ENCODE data around the gene CSE1L. TPM values are rescaled to one million over a fixed set of nuclear protein-coding genes. Genes with fewer than 3 reads are reported as not detected.
"Not testable (repeated sequence)": the region's sequence is repeated elsewhere in the genome, so short reads cannot be mapped to it uniquely, and the experiment has no call there.

CSE1L gene, protein sequence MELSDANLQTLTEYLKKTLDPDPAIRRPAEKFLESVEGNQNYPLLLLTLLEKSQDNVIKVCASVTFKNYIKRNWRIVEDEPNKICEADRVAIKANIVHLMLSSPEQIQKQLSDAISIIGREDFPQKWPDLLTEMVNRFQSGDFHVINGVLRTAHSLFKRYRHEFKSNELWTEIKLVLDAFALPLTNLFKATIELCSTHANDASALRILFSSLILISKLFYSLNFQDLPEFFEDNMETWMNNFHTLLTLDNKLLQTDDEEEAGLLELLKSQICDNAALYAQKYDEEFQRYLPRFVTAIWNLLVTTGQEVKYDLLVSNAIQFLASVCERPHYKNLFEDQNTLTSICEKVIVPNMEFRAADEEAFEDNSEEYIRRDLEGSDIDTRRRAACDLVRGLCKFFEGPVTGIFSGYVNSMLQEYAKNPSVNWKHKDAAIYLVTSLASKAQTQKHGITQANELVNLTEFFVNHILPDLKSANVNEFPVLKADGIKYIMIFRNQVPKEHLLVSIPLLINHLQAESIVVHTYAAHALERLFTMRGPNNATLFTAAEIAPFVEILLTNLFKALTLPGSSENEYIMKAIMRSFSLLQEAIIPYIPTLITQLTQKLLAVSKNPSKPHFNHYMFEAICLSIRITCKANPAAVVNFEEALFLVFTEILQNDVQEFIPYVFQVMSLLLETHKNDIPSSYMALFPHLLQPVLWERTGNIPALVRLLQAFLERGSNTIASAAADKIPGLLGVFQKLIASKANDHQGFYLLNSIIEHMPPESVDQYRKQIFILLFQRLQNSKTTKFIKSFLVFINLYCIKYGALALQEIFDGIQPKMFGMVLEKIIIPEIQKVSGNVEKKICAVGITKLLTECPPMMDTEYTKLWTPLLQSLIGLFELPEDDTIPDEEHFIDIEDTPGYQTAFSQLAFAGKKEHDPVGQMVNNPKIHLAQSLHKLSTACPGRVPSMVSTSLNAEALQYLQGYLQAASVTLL
- total RNA-seq: 18.6 TPM

DNA sequence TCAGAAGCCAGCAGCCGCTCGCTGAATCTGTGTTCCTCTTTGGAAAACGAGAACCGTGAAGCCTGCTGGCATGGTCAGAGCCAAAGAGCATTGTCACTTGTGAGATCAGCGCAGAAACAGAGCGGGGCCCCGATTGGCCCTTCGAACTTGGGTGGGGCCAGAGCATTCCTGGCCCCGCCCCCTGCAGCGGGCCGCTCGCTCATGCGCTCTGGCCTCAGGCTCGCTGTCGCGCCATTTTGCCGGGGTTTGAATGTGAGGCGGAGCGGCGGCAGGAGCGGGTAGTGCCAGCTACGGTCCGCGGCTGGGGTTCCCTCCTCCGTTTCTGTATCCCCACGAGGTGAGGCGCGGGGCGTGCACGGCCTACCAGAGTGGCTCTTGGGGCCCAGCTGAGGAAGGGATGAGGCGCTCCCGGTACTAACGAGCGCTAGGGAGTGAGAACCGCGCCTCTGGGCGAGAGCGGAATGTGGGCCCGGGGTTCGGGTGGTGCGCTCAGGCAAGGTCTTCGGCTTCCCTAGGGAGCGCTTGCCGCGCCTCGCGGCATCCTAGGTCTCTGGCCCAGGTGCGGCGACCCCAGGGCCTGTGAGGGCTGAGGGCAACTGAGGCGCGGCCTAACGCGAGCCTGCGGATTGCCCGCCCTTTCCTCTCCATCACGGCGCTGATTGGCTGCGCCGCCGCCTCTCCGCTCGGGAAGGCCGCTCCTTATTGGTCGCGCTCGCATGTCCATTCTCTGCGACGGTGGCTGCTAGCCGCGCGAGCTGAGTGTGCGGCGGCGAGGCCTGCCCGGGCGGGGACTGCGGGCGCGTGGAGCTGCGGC lies at the start of gene CSE1L:
Gene CSE1L, plus strand, starts transcription at position 226 of the 814 bp plus-strand sequence. CDS start 12,152 bp downstream, outside the sequence.
- peak; percentile 91 to 98 (median 96) for DNase-seq (ENCODE audit: low read depth in 2 of 3, low spot score in 2 of 3)

DNA sequence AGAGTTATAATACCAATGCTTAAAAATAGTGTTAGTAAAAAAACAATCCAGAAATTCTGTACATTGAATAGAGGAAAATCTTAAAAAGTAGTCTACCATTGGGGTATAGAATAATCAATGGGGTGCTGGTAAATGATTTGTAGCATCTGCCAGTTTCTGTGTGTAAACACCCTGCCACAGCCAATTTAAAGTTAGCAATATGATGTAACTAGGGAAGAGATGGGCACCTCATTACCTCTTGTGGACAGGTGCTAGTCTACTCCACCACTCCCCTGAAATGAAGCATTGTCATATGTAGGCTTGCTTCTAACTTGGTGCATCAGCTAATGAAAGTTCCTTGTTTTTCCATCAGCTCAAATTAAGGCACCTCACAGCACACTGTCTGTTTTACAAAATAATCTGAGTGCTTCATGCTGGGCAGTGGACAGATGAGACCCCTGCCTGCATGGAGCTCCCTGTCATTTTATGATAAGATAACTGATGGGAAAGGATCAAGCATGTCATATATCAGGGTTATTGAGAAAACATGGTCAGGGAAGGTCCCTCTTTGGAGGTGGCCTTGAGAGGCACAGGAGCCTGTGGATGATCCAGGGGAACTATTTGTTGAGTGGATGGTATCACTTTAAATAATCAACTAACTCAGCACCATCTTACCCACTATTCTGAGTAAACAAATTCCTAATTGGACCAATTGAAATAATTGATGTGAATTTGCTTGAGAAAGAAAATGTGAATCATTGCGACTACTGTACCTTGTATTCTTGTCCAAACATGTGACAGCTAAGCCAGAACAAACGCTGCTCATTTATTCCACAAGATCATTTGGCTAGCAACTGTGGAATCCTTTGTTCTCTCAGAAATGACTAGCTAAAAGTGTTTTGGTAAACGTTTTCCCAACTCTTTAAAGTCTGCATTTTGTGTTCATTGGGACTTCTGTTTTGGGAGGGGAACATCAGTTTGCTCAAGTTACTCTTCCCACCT lies 45.9 kb upstream of the CSE1L start:
- no peak for DNase-seq (ENCODE audit: low read depth in 2 of 3, low spot score in 2 of 3)

DNA sequence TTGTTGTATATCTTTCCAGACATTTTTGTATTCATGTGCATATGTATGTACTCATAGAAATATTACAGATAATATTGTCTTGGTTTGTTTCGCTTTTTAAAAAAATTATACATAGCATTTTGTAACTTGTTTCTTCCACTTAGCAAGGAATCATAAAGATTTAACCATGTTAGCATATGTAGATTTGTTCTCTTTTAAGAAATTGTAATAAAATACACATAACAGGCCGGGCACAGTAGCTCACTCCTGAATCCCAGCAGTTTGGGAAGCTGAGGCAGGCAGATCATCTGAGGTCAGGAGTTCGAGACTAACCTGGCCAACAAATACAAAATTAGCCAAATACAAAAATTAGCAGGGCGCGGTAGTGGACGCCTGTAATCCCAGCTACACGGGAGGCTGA lies 44.4 kb upstream of the CSE1L start:
- DNase-seq (ENCODE audit: low read depth in 2 of 3, low spot score in 2 of 3): no peak

DNA sequence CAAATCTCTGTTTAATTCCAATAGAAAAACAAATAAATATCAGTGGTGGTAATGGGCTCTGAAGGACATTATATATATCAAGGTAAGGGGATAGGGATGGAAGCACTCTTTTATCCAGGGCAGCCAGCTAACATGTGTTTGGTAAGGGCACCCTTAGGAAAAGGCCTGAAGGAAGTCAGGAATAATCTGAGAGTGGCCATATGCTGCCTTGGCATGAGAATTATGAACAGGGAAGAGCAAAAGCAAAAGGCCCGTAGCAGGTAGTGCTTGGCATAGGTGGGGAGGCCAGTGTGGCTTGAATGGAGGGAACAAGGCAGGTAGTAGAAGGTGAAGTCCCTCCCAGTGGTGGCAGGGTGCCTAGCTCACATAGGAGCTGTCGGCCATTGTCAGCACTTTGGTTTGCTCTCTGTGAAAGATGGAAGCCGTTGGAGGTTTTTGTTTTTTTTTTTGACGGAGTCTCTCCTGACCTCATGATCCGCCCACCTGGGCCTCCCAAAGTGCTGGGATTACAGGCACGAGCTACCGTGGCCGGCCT lies 39.6 kb upstream of the CSE1L start:
- DNase-seq (ENCODE audit: low read depth in 2 of 3, low spot score in 2 of 3): no peak

DNA sequence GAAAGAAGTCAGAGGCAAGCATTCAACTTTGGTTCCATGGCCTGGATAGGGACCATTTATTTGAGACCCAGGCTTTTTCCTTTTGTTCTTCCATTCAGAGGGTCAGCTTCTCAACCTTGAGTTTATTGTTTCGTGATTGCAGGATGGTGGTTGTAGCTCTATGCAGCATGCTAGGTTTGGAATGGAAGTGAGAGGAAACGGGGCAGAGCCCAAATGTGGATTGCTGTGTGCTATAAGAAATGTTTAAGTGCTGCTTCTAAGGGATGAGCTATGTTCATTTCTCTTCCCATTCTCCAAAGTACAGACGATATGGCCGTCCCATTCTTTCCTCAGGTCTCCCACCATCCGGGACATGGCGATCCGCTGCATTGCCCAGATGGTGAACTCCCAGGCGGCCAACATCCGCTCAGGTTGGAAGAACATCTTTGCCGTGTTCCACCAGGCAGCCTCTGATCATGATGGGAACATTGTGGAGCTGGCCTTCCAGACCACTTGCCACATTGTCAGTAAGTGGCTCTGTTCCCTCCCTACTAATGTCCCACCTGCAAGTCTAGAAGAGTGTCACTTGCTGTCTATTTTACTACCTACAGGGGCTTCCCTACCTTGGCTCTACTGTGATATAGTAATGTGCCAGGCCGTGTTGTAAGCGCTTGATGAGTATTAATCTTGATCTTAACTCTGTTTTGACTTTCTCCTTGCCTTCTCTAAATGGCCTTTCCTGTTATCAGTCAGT lies 36.0 kb upstream of the CSE1L start:
- no peak for DNase-seq (ENCODE audit: low read depth in 2 of 3, low spot score in 2 of 3)

DNA sequence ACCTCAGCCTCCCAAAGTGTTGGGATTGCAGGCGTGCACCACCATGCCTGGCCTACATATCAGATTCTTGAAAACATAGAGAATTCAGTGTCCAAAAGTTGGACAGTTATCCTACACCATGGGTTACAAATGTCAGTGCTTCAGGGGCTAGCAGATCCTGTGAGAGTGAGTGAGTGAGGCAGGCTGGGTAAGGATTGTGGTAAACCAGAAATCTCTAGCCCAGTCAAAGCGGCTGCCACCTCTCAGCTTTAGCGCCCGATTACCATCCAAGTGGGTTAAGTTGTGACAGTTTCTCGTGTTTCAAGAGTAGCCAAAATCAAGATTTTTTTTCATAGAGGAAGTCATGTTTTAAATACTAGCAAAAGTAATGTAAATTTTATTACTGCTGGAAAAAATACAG lies 21.9 kb upstream of the CSE1L start:
- DNase-seq (ENCODE audit: low read depth in 2 of 3, low spot score in 2 of 3): no peak

DNA sequence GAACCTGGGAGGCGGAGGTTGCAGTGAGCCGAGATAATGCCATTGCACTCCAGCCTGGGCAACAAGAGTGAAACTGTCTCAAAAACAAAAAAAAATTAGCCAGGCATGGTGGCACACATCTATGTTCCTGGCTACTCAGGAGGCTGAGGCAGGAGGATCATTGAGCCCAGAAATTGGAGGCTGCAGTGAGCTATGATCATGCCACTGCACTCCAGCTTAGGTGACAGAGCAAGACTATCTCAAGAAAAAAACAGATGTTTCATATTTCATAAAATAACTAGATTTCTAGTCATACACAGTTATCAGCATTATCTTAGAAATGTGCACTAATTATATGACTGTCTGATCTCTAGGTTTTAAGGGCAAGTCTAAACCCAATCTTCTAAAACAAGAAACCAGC lies 17.9 kb upstream of the CSE1L start:
- not testable (repeated sequence) for DNase-seq (ENCODE audit: low read depth in 2 of 3, low spot score in 2 of 3)

DNA sequence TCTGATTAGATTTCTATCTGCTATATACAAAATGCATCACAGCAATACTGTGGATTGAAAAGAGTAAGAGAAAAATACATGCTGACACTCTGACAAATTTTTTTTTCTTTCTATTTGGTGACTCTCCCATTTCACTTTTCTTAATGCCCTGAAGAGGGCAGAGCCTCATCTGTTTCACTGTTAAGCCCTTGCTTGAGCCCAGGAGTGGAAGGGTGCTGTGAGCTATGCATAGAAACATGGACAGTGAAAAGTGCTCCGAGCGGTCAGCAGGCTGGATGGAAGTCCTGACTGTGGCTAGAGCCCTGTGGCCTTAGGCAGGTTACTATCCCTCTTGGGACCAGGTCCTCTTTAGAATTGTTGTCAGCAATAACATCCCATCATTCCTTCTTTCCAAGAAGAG lies 17.4 kb upstream of the CSE1L start:
- DNase-seq (ENCODE audit: low read depth in 2 of 3, low spot score in 2 of 3): peak in 2 of 3 donors; percentile 13 to 45

DNA sequence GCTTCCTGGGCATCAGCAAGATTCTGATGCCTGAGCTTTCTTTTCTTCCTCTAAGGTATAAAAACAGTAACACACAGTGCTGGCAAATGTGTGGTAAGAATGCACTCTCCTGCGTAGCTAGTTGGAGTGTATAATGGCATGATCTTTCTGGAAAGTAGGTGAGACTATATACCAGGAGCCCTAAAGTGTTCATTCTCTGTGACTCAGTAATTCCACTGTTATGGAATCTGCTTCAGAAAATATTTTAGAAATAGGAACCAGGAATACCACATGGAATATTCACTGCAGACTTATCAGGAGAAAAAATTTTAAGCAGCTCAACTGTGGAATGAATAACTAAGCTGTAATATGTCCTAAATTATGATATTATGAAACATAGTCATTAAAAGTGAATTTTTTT lies 16.9 kb upstream of the CSE1L start:
- no peak for DNase-seq (ENCODE audit: low read depth in 2 of 3, low spot score in 2 of 3)

DNA sequence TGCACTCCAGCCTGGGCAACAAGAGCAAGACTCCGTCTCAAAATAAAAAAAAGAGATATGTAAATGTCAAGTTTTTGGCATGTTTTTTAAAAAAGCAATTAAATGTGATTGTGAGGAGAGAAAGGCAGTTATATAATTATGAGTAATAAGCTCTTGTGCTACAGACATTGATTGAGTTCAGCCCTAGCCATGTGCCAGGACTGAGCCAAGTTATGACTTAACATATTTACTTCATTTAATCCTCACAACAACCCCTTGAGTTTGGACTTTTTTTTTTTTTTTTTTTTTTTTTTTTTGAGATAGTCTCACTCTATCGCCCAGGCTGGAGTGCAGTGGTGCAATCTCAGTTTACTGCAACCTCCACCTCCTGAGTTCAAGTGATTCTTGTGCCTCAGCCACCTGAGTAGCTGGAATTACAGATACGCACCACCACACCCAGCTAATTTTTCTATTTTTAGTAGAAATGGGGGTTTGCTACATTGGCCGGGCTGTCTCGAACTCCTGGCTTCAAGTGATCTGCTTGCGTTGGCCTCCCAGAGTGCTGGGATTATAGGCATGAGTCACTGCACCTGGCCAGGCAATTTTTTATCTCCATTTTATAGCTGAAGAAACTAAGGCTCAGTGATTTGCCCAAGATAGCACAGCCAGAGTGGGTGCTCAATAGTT lies 15.0 kb upstream of the CSE1L start:
- no peak for DNase-seq (ENCODE audit: low read depth in 2 of 3, low spot score in 2 of 3)

DNA sequence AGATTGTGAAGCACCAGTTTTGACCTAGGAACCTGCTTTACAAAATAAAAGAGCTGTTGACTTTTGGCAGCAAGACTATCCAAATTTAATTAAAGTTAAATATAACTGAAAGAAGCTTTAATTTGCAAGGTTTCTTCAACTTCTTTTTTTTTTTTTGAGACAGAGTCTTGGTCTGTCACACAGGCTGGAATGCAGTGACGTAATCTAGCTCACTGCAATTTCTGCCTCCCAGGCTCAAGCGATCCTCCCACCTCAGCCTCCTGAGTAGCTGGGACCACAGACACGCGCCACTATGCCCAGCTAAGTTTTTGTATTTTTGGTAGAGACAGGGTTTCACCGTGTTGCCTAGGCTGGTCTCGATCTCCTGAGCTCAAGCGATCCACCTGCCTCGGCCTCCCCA lies 13.7 kb upstream of the CSE1L start:
- no peak for DNase-seq (ENCODE audit: low read depth in 2 of 3, low spot score in 2 of 3)

DNA sequence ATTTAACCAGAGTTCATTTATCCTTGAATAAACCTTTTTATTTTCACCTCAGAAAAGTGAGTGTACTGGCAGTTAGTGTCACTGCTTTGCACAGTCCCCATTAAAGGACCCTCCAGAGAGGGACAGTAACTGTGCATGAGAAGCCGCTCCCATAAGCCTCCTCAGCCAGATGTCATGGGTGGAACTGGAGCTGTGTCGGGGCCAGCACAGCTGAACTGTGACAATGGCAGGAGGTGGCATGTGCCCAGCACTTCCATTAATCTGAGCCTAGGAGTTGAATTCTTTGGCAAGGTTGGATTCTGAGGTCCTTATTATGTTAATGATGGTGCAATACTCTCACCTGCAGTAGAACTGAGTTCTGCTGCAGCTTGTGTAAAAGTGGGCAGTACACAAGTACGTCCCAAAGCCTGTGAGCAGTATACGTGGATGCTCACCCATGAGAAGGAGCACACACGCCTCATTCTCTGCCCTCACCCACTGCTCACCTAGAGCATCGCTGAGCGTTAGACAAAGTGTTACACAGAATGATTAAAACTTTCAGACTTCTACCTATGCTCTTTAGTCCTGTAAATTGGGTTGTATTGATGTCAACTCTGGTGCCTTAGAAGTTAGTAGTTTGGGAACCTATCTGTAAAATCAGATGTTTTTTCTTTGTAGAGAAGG lies 11.9 kb upstream of the CSE1L start:
- DNase-seq (ENCODE audit: low read depth in 2 of 3, low spot score in 2 of 3): no peak

DNA sequence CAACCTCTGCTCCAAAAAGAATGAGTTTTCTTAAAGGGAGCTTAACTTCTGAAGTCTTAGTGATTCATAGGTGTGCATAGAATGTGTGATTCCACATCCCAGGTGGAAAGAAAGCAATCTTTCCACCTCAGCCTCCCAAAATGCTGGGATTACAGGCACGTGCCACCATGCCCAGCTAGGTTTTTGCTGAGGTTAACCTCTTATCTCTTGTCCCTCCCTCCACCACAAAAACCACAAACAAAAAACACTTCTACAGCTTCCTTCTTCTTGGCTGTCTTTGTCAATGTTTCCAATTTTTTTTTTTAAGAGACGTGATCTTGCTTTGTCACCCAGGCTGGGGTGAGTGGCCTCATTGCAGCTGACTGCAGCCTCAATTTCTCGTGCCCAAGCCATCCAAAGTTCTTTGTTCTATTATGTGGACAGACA lies 8.1 kb upstream of the CSE1L start:
- DNase-seq (ENCODE audit: low read depth in 2 of 3, low spot score in 2 of 3): peak in 2 of 3 donors; percentile 86 to 93

DNA sequence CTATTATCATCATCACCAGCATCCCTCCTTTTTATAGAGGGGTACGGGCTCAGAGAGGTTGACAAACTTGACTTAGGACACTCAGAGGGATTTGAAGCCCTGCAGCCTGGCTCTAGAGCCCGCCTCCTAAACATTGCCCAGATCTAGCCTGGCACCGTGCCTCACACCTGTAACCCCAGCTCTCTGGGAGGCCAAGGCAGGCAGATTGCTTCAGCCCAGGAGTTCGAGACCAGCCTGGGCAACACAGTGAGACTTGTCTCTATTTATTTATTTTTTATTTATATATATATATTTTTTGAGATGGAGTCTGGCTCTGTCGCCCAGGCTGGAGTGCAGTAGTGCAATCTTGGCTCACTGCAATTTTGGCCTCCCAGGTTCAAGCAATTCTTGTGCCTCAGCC lies 6.3 kb upstream of the CSE1L start:
- no peak for DNase-seq (ENCODE audit: low read depth in 2 of 3, low spot score in 2 of 3)

DNA sequence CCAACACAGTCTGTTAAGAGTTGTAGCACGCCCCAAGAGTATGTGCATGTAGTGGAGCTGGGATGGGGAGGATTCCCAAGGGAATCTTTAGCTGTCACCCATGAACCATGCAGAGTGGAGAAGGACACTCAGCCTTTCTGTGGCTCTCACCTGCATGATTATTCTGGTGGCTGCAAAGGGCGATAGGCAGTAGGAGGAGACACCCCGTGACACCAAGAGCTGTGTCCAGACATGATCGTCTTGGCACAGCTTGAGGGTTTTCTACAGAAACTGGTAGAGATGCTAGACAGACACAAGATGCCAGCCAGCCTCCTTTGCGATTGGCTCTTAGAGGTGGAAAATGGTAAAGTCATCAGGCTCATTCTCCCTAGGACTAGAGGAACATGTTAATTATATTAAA lies 3.1 kb upstream of the CSE1L start:
- DNase-seq (ENCODE audit: low read depth in 2 of 3, low spot score in 2 of 3): no peak

DNA sequence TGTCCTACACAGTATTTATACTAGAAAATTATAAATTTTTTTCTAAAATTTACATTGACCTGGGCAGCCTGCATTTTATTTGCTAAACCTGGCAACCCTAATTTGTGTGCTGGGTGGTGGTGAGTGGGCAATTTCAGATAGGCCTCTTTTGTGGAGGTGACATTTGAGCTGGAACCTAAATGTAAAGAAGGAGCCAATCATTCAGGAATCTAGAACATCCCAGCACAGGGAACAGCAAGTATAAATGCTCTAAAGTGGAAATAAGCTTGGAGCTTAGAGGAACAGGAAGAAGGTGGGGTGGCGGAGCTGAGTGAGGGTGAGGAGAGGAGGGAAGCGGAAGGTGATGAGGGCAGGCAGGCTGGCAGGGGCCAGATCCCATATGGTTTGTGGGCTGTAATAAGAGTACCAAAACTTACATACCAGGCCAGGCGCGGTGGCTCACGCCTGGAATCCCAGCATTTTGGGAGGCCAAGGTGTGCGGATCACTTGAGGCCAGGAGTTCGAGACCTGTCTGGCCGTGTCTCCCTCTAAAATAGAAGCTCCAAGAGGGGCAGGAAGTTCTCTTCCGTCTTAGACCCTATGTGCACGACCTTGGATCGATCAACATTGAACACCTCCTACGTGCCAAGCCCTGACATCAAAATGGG lies 549 bp upstream of the CSE1L start:
- peak in 1 of 3 donors; percentile 42 for DNase-seq (ENCODE audit: low read depth in 2 of 3, low spot score in 2 of 3)

DNA sequence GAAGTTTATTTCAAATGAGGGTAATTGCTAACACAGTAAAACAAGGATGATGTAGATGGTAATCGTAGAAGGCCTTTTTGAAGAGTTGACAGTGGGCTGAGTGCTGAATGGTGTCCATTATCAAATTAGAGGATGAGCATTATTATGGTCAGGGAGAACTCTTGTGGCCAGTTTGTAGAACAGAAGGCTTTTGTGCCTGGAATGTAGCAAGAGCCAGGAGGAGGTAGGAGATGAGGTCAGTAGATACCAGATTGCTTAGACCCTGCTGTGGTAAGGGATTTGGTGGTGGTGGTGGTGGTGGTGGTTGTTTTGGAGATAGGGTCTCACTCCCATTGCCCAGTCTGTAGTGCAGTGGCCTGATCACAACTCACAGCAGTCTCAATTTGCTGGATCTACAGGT lies 6.2 kb downstream of the CSE1L start:
- no peak for DNase-seq (ENCODE audit: low read depth in 2 of 3, low spot score in 2 of 3)
